ENCODE data around the gene STH.

The STH gene

DNA sequence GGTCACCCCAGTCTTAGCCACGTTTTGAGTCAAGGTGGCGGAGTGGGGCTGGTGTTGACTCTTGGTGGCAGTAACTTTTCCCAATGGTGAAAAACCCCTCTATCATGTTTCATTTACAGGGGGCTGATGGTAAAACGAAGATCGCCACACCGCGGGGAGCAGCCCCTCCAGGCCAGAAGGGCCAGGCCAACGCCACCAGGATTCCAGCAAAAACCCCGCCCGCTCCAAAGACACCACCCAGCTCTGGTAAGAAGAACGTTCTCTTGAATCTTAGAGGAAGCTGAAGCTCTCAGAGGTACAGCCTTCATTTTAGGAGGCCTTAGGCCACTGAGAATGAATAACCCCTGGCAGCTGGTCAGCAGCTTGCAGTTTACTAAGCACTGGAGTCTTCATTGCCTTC is 7.7 kb upstream of the STH start:
- no peak overlapping the region for H3K4me3 ChIP-seq (ENCODE audit: low read depth, low read length)
- no peak for DNase-seq (ENCODE audit: low read depth)
- TF ChIP-seq, protein P1, sequence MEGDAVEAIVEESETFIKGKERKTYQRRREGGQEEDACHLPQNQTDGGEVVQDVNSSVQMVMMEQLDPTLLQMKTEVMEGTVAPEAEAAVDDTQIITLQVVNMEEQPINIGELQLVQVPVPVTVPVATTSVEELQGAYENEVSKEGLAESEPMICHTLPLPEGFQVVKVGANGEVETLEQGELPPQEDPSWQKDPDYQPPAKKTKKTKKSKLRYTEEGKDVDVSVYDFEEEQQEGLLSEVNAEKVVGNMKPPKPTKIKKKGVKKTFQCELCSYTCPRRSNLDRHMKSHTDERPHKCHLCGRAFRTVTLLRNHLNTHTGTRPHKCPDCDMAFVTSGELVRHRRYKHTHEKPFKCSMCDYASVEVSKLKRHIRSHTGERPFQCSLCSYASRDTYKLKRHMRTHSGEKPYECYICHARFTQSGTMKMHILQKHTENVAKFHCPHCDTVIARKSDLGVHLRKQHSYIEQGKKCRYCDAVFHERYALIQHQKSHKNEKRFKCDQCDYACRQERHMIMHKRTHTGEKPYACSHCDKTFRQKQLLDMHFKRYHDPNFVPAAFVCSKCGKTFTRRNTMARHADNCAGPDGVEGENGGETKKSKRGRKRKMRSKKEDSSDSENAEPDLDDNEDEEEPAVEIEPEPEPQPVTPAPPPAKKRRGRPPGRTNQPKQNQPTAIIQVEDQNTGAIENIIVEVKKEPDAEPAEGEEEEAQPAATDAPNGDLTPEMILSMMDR (IDR thresholded peaks at IDR 0.05; ENCODE audit: low read depth, low read length, missing control alignments) = no peak

DNA sequence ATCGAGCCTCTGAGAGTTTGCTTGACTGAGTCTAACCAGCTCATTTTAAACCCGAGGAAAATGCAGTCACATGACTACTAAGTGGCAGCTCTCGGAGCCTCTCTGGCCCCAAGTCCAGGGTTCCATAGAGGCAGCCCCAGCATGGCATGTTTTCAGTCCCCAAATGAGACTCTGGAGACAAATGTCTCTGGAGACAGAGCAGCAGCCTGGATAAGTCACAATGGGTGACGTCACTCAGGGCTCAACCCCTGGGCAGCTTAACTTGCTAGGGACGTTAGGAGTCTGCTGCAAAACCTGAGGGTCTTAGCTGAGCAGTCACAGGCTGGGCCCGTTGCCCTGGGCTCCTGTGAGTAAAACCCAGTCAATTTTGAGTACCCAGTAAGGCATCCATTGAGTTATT is 6.9 kb upstream of the STH start:
- no peak for DNase-seq (ENCODE audit: low read depth)
- no peak overlapping the region for H3K4me3 ChIP-seq (ENCODE audit: low read depth, low read length)
- TF ChIP-seq, protein P1 (IDR thresholded peaks at IDR 0.05; ENCODE audit: low read depth, low read length, missing control alignments) = no peak

DNA sequence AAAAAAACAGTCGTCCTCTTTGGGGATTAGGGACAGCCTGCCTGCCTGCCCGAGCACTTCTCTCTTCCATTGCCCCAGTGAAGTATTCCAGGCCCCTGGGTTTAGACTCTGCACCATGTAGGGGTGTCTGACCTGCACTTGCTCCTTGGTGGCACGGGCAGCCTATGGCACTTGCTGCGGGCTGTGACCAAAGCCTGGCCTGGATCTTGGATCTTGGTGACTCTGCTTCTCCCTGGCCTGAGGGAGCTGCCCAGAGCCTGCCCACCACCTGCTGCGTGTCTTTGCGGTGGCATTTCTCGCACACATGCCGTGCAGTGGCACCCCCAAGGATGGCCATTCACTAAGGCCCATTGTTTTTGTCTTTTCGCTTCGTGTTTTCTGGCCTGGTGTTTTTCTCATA is 6.1 kb upstream of the STH start:
- no peak overlapping the region for H3K4me3 ChIP-seq (ENCODE audit: low read depth, low read length)
- TF ChIP-seq, protein P1 (IDR thresholded peaks at IDR 0.05; ENCODE audit: low read depth, low read length, missing control alignments) = no peak
- DNase-seq (ENCODE audit: low read depth) = no peak

DNA sequence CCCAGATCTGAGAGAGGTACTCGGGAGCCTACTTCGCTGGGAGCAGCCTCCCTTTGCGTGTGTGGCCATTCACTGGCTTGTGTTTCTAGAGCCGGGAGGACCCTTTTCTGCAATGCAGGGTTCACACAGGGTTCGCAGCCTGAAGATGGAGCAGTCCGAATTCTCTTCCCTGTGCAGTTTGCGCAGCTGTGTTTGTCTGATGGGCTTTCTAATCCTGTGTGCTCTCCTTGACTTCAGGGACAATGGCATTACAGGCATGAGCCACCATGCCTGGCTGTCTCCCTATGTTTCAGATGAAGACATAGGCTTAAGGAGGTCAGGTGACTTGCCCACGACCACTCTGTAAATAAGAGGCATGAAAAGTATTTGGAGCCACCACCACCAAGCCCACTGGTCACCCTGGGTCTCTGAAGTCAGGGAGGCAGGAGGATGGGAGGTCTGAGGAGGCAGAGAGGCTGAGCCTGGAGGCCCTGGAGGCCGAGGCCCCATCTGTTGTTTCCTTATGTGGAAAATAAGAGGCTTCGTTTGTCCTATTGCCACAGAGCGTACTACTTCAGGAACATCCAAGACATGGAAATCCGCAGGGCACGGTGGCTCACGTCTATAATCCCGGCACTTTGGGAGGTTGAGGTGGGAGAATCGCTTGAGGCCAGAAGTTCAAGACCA is 5.0 kb upstream of the STH start:
- TF ChIP-seq, protein P1 (IDR thresholded peaks at IDR 0.05; ENCODE audit: low read depth, low read length, missing control alignments) = no peak
- no peak overlapping the region for H3K4me3 ChIP-seq (ENCODE audit: low read depth, low read length)
- no peak for DNase-seq (ENCODE audit: low read depth)

- TF ChIP-seq, protein P1 (IDR thresholded peaks at IDR 0.05; ENCODE audit: low read depth, low read length, missing control alignments) = no peak
- no peak for DNase-seq (ENCODE audit: low read depth)
- H3K4me3 ChIP-seq (ENCODE audit: low read depth, low read length) = no peak overlapping the region
These were observed 4.1 kb upstream of the STH start for GRCh38 chr17:45994987-45995386.

DNA sequence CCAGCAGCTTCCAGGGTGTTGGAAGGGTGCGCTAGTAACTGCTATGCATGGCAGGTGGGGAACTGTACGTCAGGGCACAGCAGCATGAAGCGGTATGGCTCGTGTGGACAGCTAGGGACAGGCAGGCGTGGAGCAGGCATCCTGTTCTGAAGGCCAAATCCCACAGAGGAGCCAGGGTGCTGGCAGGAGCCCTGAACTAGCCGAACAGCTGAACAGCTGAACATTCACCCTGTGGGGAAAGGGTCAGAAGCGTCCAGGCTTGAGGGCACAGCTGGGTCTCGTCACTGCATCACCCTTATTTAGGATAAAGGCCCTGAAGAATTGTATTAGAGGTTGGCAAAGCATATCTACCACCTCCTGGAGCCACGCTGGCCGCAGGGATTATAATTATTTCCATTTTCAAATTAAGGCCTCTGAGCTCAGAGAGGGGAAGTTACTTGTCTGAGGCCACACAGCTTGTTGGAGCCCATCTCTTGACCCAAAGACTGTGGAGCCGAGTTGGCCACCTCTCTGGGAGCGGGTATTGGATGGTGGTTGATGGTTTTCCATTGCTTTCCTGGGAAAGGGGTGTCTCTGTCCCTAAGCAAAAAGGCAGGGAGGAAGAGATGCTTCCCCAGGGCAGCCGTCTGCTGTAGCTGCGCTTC is 3.3 kb upstream of the STH start:
- TF ChIP-seq, protein P1 (IDR thresholded peaks at IDR 0.05; ENCODE audit: low read depth, low read length, missing control alignments) = no peak
- no peak overlapping the region for H3K4me3 ChIP-seq (ENCODE audit: low read depth, low read length)
- DNase-seq (ENCODE audit: low read depth) = no peak

Measured in GM12864 (cell line).